ENCODE measurements around the gene MAPK6. TPM values are rescaled to one million over a fixed set of nuclear protein-coding genes. Genes with fewer than 3 reads are reported as not detected.

Gene MAPK6
- total and polyA plus RNA-seq, 10 of the 15 experiments (the other 5 are each of a cell fraction or from before 2014, with no cell fraction given), result 20.6 to 100 (median 52.6) TPM

DNA sequence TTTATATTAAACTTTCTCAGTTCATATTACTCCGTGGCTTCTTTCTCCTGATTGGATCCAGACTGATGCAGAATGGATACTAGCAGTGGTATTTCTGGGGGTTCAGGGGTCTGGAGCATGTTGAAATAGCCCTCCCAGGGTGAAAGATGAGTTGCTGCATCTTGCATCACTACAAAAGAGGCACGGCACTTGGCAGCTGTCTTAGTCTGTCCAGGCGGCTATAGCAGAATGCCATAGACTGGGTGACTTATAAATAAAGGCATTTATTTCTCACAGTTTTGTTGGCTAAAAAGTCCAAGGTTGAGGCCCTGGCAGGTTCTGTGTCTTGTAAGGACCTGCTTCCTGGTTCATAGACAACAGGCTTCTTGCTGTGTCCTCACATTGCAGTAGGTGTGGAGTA, 94.2 kb downstream of the MAPK6 start:
- no peaks in the 10 kb centered on the region for H4K20me1 ChIP-seq (ENCODE audit: control insufficient read depth, insufficient read depth)
- DNase-seq (ENCODE audit: low read depth, low spot score), result no peak
- no peak overlapping the region for H2AFZ ChIP-seq (ENCODE audit: control insufficient read depth, low read depth, low read length)
- H3K36me3 ChIP-seq (ENCODE audit: control insufficient read depth in 2 of 2, insufficient read depth in 2 of 2, low read length in 1 of 2), result no peaks in the 10 kb centered on the region
- TF ChIP-seq, protein P1, sequence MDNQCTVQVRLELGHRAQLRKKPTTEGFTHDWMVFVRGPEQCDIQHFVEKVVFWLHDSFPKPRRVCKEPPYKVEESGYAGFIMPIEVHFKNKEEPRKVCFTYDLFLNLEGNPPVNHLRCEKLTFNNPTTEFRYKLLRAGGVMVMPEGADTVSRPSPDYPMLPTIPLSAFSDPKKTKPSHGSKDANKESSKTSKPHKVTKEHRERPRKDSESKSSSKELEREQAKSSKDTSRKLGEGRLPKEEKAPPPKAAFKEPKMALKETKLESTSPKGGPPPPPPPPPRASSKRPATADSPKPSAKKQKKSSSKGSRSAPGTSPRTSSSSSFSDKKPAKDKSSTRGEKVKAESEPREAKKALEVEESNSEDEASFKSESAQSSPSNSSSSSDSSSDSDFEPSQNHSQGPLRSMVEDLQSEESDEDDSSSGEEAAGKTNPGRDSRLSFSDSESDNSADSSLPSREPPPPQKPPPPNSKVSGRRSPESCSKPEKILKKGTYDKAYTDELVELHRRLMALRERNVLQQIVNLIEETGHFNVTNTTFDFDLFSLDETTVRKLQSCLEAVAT (IDR thresholded peaks at IDR 0.05), result 0 out of 2 replicates have a peak, but pooled peaks have one; percentile 34
- TF ChIP-seq GATAD2B (conservative IDR thresholded peaks at IDR 0.05; ENCODE audit: low read depth) (no peak), ZZZ3 (IDR thresholded peaks at IDR 0.05; ENCODE audit: control insufficient read depth, insufficient read length, low read depth) (no peak)
- in situ Hi-C loops (cut with MboI) (no loop called here), intact Hi-C loops (cut with micrococcal nuclease; ENCODE audit: unreplicated experiment) (loop anchor here (5.0 kb wide), 1 partner anchor 36 kb away; no protein-coding TSS in a partner anchor)
- RAD21 ChIA-PET (ENCODE audit: unreplicated experiment), result interaction anchor here (9.4 to 11.8 kb wide), 3 partner anchors 13 to 33 kb away, joined by 117 to 203 read pairs (median 139); no protein-coding TSS in a partner anchor
- SMC1A ChIA-PET (ENCODE audit: uncharacterized antibody, unreplicated experiment), result interaction anchor here (0.9 to 11.8 kb wide), 3 partner anchors 9 to 33 kb away, joined by 3 to 179 read pairs (median 109); no protein-coding TSS in a partner anchor
- peaks cover 33% of the 10 kb centered on the region for H3K4me1 ChIP-seq (ENCODE audit: control insufficient read depth, insufficient read depth, low read length)
- no peak overlapping the region for H3K4me2 ChIP-seq (ENCODE audit: control insufficient read depth, insufficient read depth)
- WGBS (ENCODE audit: insufficient coverage, insufficient replicate concordance, low lambda C conversion rate, missing lambda C conversion rate), result 95% methylated on average over 3 of the region's 3 CpGs
- H3K9me3 ChIP-seq (replicated peaks; ENCODE audit: control insufficient read depth, insufficient read depth, low read length), result no peaks in the 10 kb centered on the region; the same call in 2 of the 3 replicates
- POLR2A ChIA-PET, result interaction anchor here (1.5 to 8.9 kb wide), 2 partner anchors 9 to 32 kb away, joined by 6 to 86 read pairs; no protein-coding TSS in a partner anchor
- H3K79me2 ChIP-seq (ENCODE audit: control insufficient read depth, insufficient read depth, low read length), result peaks cover 14% of the 10 kb centered on the region
- FAIRE-seq, result no peak
- no peak overlapping the region for H3K27ac ChIP-seq (ENCODE audit: control insufficient read depth, insufficient read depth)
- no peak for ATAC-seq
- BruUV-seq (replicated peaks), result no TSS peak
- H3K27me3 ChIP-seq (replicated peaks in 1 of 2; ENCODE audit: control insufficient read depth in 2 of 2, insufficient read depth in 2 of 2, low read length in 1 of 2), result no peaks in the 10 kb centered on the region
- no peak overlapping the region for H3K9ac ChIP-seq (ENCODE audit: control insufficient read depth, insufficient read depth, low read length)
- H3K4me3 ChIP-seq, result no peak overlapping the region
- CTCF ChIA-PET, result interaction anchor here (1.8 to 13.9 kb wide), 3 partner anchors 24 to 34 kb away, joined by 6 to 115 read pairs (median 15); no protein-coding TSS in a partner anchor

DNA sequence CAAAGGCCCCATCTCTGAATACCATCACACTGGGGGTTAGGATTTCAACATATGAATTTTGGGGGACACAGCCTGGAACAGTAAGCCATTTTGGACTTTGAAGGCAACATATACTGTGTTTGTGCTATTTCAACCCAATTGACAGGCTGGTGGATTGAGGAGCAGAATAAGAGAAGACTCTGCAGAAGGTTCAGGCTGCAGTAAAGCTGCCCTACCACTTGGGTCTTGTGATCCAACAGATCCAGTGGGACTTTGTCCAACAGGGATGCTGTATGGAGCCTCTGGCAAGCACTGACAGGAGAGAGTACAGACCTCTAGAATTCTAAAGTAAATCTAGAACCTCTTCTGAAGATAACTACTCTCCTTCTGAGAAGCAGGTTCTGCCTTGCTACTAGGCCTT, 94.7 kb downstream of the MAPK6 start:
- Histone ChIP-seq H3K36me3 (ENCODE audit: control insufficient read depth in 2 of 2, insufficient read depth in 2 of 2, low read length in 1 of 2) (no peaks in the 10 kb centered on the region), H3K4me3 (no peak overlapping the region), H2AFZ (ENCODE audit: control insufficient read depth, low read depth, low read length) (no peak overlapping the region), H3K4me1 (ENCODE audit: control insufficient read depth, insufficient read depth, low read length) (peaks cover 28% of the 10 kb centered on the region), H4K20me1 (ENCODE audit: control insufficient read depth, insufficient read depth) (no peaks in the 10 kb centered on the region), H3K27me3 (replicated peaks in 1 of 2; ENCODE audit: control insufficient read depth in 2 of 2, insufficient read depth in 2 of 2, low read length in 1 of 2) (no peaks in the 10 kb centered on the region), H3K27ac (ENCODE audit: control insufficient read depth, insufficient read depth) (no peak overlapping the region), H3K9me3 (replicated peaks; ENCODE audit: control insufficient read depth, insufficient read depth, low read length) (no peaks in the 10 kb centered on the region; the same call in 2 of the 3 replicates), H3K79me2 (ENCODE audit: control insufficient read depth, insufficient read depth, low read length) (peaks cover 14% of the 10 kb centered on the region), H3K4me2 (ENCODE audit: control insufficient read depth, insufficient read depth) (no peak overlapping the region), H3K9ac (ENCODE audit: control insufficient read depth, insufficient read depth, low read length) (no peak overlapping the region)
- SMC1A ChIA-PET (ENCODE audit: uncharacterized antibody, unreplicated experiment), result interaction anchor here (0.9 to 11.8 kb wide), 5 partner anchors 9 to 34 kb away, joined by 3 to 179 read pairs (median 27); no protein-coding TSS in a partner anchor
- in situ Hi-C loops (cut with MboI), result no loop called here
- POLR2A ChIA-PET, result interaction anchor here (1.4 to 1.9 kb wide), 3 partner anchors 12 to 31 kb away, joined by 4 to 8 read pairs (median 4); no protein-coding TSS in a partner anchor
- ATAC-seq, result no peak
- RAD21 ChIA-PET (ENCODE audit: unreplicated experiment), result interaction anchor here (1.3 to 11.8 kb wide), 4 partner anchors 13 to 106 kb away, joined by 6 to 203 read pairs (median 72); no protein-coding TSS in a partner anchor
- no TSS peak for BruUV-seq (replicated peaks)
- CTCF ChIA-PET, result interaction anchor here (4.2 to 13.9 kb wide), 2 partner anchors 23 to 35 kb away, joined by 15 to 115 read pairs; no protein-coding TSS in a partner anchor
- DNase-seq (ENCODE audit: low read depth, low spot score), result no peak
- FAIRE-seq, result no peak
- intact Hi-C loops (cut with micrococcal nuclease; ENCODE audit: unreplicated experiment), result loop anchor here (5.0 kb wide), 1 partner anchor 36 kb away; no protein-coding TSS in a partner anchor
- TF ChIP-seq, protein P2, sequence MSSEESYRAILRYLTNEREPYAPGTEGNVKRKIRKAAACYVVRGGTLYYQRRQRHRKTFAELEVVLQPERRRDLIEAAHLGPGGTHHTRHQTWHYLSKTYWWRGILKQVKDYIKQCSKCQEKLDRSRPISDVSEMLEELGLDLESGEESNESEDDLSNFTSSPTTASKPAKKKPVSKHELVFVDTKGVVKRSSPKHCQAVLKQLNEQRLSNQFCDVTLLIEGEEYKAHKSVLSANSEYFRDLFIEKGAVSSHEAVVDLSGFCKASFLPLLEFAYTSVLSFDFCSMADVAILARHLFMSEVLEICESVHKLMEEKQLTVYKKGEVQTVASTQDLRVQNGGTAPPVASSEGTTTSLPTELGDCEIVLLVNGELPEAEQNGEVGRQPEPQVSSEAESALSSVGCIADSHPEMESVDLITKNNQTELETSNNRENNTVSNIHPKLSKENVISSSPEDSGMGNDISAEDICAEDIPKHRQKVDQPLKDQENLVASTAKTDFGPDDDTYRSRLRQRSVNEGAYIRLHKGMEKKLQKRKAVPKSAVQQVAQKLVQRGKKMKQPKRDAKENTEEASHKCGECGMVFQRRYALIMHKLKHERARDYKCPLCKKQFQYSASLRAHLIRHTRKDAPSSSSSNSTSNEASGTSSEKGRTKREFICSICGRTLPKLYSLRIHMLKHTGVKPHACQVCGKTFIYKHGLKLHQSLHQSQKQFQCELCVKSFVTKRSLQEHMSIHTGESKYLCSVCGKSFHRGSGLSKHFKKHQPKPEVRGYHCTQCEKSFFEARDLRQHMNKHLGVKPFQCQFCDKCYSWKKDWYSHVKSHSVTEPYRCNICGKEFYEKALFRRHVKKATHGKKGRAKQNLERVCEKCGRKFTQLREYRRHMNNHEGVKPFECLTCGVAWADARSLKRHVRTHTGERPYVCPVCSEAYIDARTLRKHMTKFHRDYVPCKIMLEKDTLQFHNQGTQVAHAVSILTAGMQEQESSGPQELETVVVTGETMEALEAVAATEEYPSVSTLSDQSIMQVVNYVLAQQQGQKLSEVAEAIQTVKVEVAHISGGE (CRISPR knock-in tag; IDR thresholded peaks at IDR 0.05), result no peak
- TF ChIP-seq, protein P3, sequence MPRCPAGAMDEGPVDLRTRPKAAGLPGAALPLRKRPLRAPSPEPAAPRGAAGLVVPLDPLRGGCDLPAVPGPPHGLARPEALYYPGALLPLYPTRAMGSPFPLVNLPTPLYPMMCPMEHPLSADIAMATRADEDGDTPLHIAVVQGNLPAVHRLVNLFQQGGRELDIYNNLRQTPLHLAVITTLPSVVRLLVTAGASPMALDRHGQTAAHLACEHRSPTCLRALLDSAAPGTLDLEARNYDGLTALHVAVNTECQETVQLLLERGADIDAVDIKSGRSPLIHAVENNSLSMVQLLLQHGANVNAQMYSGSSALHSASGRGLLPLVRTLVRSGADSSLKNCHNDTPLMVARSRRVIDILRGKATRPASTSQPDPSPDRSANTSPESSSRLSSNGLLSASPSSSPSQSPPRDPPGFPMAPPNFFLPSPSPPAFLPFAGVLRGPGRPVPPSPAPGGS (IDR thresholded peaks at IDR 0.05; ENCODE audit: borderline replicate concordance, insufficient read depth, low read depth, low read length, poor library complexity, severe bottlenecking), result no peak
- no peak for TF ChIP-seq ZBED1 (IDR thresholded peaks at IDR 0.05; ENCODE audit: borderline replicate concordance)

Measured in GM12878 (cell line).